GM23338 (cell line): ENCODE results near the gene TXLNB. TPM values are rescaled to one million over a fixed set of nuclear protein-coding genes. Genes with fewer than 3 reads are reported as not detected.

Experiments used
- ATAC-seq: fragments of 200-7000 bp; cut with Tn5 transposase; 3 replicates; pipeline ENCODE4 v1.9.1; 2020
- DNase-seq: peaks from one replicate; pipeline ENCODE4 v3.0.0-alpha.2; 2015; ENCODE audit warnings: low spot score
- H2AFZ ChIP-seq: fragments of 200-600 bp; sonication (generic); 2 replicates; pipeline ENCODE4 v1.8.0; 2016; ENCODE audit warnings: antibody characterized with exemption, mild to moderate bottlenecking, moderate library complexity
- H3F3A ChIP-seq: fragments of 200-600 bp; sonication (generic); replicated peaks from 2 replicates; pipeline ENCODE4 v1.8.0; 2017; ENCODE audit warnings: antibody characterized with exemption, mixed run types, low read depth
- H3K27ac ChIP-seq: fragments of 200-600 bp; sonication (generic); 2 replicates; pipeline ENCODE4 v1.6.1; 2016; ENCODE audit warnings: low read depth
- H3K27me3 ChIP-seq: fragments of 200-600 bp; sonication (generic); 2 replicates; pipeline ENCODE4 v1.8.0; 2016; ENCODE audit warnings: mild to moderate bottlenecking, mixed run types, moderate library complexity; ENCODE audit not compliant: insufficient read depth
- H3K36me3 ChIP-seq: fragments of 200-600 bp; sonication (generic); 2 replicates; pipeline ENCODE4 v1.8.0; 2016; ENCODE audit warnings: mild to moderate bottlenecking; ENCODE audit not compliant: insufficient read depth
- H3K4me1 ChIP-seq: fragments of 200-600 bp; sonication (generic); 2 replicates; pipeline ENCODE4 v1.8.0; 2016; ENCODE audit warnings: mild to moderate bottlenecking, moderate library complexity; ENCODE audit not compliant: insufficient read depth
- H3K4me2 ChIP-seq: fragments of 200-600 bp; sonication (generic); 2 replicates; pipeline ENCODE4 v1.7.1; 2017; ENCODE audit warnings: mixed run types
- H3K4me3 ChIP-seq: fragments of 200-600 bp; sonication (generic); 2 replicates; pipeline ENCODE4 v1.6.1; 2016; ENCODE audit warnings: mixed run types
- H3K79me2 ChIP-seq: fragments of 200-600 bp; sonication (generic); replicated peaks from 2 replicates; pipeline ENCODE4 v1.8.0; 2017; ENCODE audit warnings: mild to moderate bottlenecking; ENCODE audit not compliant: insufficient read depth
- H3K9me2 ChIP-seq: fragments of 200-600 bp; sonication (generic); 2 replicates; pipeline ENCODE4 v1.8.0; 2017; ENCODE audit not compliant: insufficient read depth
- H4K20me1 ChIP-seq: fragments of 200-600 bp; sonication (generic); replicated peaks from 2 replicates; pipeline ENCODE4 v1.8.0; 2017; ENCODE audit warnings: mild to moderate bottlenecking; ENCODE audit not compliant: insufficient read depth
- H3K27ac Mint-ChIP-seq: 2 replicates; pipeline ENCODE4 v1.8.0; 2020; ENCODE audit warnings: inconsistent platforms, mild to moderate bottlenecking, moderate library complexity, mixed read lengths
- H3K27me3 Mint-ChIP-seq: 3 replicates; pipeline ENCODE4 v1.8.0; 2022; ENCODE audit warnings: low read depth, mild to moderate bottlenecking, moderate library complexity, mixed read lengths, inconsistent platforms; ENCODE audit not compliant: insufficient read depth, poor library complexity
- H3K36me3 Mint-ChIP-seq: 3 replicates; pipeline ENCODE4 v1.8.0; 2021; ENCODE audit warnings: low read depth, mild to moderate bottlenecking, inconsistent platforms, moderate library complexity, mixed read lengths
- H3K4me1 Mint-ChIP-seq: 3 replicates; pipeline ENCODE4 v1.8.0; 2020; ENCODE audit warnings: mild to moderate bottlenecking, inconsistent platforms, mixed read lengths
- H3K4me3 Mint-ChIP-seq: 3 replicates; pipeline ENCODE4 v1.8.0; 2021; ENCODE audit warnings: moderate library complexity, mild to moderate bottlenecking, inconsistent platforms, mixed read lengths
- H3K9me3 Mint-ChIP-seq: 3 replicates; pipeline ENCODE4 v1.8.0; 2020; ENCODE audit warnings: moderate library complexity, mild to moderate bottlenecking, inconsistent platforms, mixed read lengths
- CREB1 ChIP-seq: fragments of 250-450 bp; sonication (Bioruptor Pico); IDR thresholded peaks from 2 replicates; pipeline ENCODE4 v1.5.0; 2020; ENCODE audit warnings: low read depth, mild to moderate bottlenecking, moderate library complexity
- ETS1 ChIP-seq: IDR thresholded peaks from 2 replicates; pipeline ENCODE4 v1.6.1; 2016; ENCODE audit warnings: antibody characterized with exemption
- EZH2 ChIP-seq: fragments of 200-600 bp; sonication (generic); IDR thresholded peaks from one replicate; pipeline ENCODE4 v1.8.0; 2017; ENCODE audit warnings: antibody characterized with exemption, mild to moderate bottlenecking, low read depth; ENCODE audit not compliant: unreplicated experiment
- EZH2phosphoT487 ChIP-seq: fragments of 200-600 bp; sonication (generic); IDR thresholded peaks from one replicate; pipeline ENCODE4 v1.8.1; 2018; ENCODE audit warnings: antibody characterized with exemption; ENCODE audit not compliant: unreplicated experiment
- JUNB ChIP-seq: IDR thresholded peaks from one replicate; pipeline ENCODE4 v1.6.1; 2016; ENCODE audit warnings: antibody characterized with exemption; ENCODE audit not compliant: unreplicated experiment
- NANOG ChIP-seq: IDR thresholded peaks from 2 replicates; pipeline ENCODE4 v1.6.1; 2016; ENCODE audit warnings: antibody characterized with exemption, borderline replicate concordance
- REST ChIP-seq: IDR thresholded peaks from one replicate; pipeline ENCODE4 v1.6.1; 2018; ENCODE audit warnings: antibody characterized with exemption; ENCODE audit not compliant: unreplicated experiment
- ZNF114 ChIP-seq: fragments of 250-450 bp; sonication (Bioruptor Pico); IDR thresholded peaks from 2 replicates; pipeline ENCODE4 v1.5.0; 2020; ENCODE audit warnings: mild to moderate bottlenecking, moderate library complexity
- ZNF331 ChIP-seq: fragments of 250-450 bp; sonication (Bioruptor Pico); IDR thresholded peaks from 2 replicates; pipeline ENCODE4 v1.5.0; 2020; ENCODE audit warnings: low read depth, mild to moderate bottlenecking, moderate library complexity
- ZNF462 ChIP-seq: fragments of 250-450 bp; sonication (Bioruptor Pico); IDR thresholded peaks from 2 replicates; pipeline ENCODE4 v1.5.0; 2020; ENCODE audit warnings: mild to moderate bottlenecking, moderate library complexity
- polyA plus RNA-seq: library from polyadenylated mRNA; unstranded; fragments of >200 nt; fragmentation: Nextera tagmentation; extraction: Ambion mirVana; gene quantifications from 2 replicates; pipeline ENCODE4 v1.2.1, GENCODE V29; 2016
- total RNA-seq: library from RNA; depleted of rRNA; stranded (reverse); fragments of >200 nt; shearing (Covaris generic); gene quantifications from 2 replicates; pipeline ENCODE4 v1.2.3, GENCODE V29; 2014

Gene TXLNB
- total and polyA plus RNA-seq, 2 experiments from 2014 or later = 0.11 to 0.28 TPM

- DNase-seq (no peak), ATAC-seq (no peak)
- Histone ChIP-seq H3K36me3 (no peaks in the 10 kb centered on the region; the same call in 1 of the 2 replicates), H3K4me2 (no peak overlapping the region), H3K79me2 (no peaks in the 10 kb centered on the region), H3K27me3 (no peaks in the 10 kb centered on the region), H3K4me3 (no peak overlapping the region), H3F3A (no peaks in the 10 kb centered on the region), H2AFZ (no peak overlapping the region), H4K20me1 (no peaks in the 10 kb centered on the region), H3K27ac (no peak overlapping the region), H3K4me1 (no peaks in the 10 kb centered on the region), H3K9me2 (no peaks in the 10 kb centered on the region)
- Mint-ChIP-seq H3K4me3 (no peak overlapping the region), H3K36me3 (peaks cover 15% of the 10 kb centered on the region), H3K27ac (no peak overlapping the region), H3K27me3 (no peaks in the 10 kb centered on the region), H3K4me1 (no peaks in the 10 kb centered on the region; the same call in 1 of the 3 replicates), H3K9me3 (peaks cover 29% of the 10 kb centered on the region)
- TF ChIP-seq ZNF114 (no peak), REST (no peak), EZH2phosphoT487 (no peak), JUNB (no peak), ZNF462 (CRISPR knock-in tag) (no peak), NANOG (no peak), ZNF331 (CRISPR knock-in tag) (no peak), EZH2 (no peak), ETS1 (no peak), CREB1 (CRISPR knock-in tag) (no peak)
These were observed 55.7 kb downstream of the TXLNB start for GRCh38 chr6:139236105-139236504.
